GM21381 (cell line): Measurements from ENCODE around the gene MBOAT2.

ENCODE experiments used
- ATAC-seq: cut with Tn5 transposase; IDR thresholded peaks from one replicate; pipeline ENCODE4 v1.9.1; 2021; ENCODE audit warnings: mild to moderate bottlenecking, moderate library complexity; ENCODE audit not compliant: unreplicated experiment

The MBOAT2 gene

DNA sequence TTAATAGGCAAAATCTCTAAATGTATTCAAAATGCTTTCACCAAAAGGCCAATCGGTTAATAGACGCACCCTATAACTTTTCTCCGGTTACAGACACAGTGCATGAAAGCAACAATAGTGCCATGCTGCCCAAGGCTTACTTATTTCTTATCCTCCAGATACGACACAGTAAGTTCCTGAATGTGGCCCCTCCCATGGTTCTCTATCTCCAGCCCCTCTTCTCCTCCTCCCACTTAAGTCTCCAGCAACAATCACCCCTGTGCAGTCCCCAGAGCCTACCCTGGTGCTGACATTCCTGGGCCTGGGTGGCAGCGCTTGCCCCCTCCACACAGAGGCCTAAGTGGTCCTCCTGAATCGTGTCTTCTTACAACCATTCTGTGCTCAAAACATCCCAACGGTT, 169.6 kb downstream of the MBOAT2 start:
- no peak for ATAC-seq

DNA sequence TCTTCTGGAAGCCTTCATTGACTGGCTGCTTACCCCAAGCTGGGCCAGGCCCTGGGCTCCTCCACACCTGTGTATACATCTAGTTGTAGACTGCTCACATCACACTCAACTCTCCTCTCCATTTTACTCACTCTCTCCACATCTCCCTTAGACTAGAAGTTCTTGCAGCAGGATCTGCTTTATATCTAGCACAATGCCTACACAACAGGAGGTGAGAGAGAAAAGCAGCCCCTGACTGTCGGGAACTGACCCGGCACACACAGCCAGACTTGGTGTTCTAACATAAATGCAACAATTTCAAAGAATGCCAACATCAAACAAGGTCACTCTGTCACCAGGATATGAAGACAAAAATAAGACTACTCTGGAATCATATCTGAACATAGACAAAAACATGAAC, 172.0 kb downstream of the MBOAT2 start:
- ATAC-seq = no peak

DNA sequence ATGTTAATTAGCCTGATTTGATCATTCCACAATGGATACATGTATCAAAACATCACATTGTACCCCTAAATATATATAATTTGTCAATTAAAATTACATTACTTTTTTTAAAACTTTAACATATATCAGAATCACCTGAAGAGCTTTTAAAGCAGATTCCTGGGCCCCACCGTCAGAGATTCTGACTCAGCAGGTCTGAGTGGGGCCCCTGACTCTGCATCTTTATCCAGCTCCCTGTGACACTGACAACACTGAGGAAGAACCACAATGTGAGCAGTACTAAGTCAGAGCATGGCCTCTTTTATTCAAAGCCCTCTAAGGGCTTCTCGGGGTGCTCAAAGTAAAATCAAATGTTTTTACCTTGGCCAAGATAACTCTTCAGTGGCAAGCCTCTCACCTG, 175.8 kb downstream of the MBOAT2 start:
- ATAC-seq = no peak

DNA sequence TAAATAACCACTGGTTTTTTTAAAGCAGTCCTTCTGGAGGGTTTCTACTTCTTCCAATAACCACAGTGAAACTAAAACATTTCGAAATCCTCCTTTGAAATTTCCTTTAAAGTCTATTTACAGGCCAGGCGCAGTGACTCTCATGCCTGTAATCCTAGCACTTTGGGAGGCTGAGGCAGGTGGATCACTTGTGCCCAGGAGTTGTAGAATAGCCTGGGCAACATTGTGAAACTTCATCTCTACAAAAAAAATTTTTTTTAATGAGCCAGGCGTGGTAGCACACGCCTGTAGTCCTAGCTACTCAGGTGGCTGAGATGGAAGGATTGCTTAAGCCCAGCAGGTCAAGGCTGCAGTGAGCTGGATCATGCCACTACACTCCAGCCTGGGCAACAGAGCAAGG, 181.3 kb downstream of the MBOAT2 start:
- no peak for ATAC-seq

DNA sequence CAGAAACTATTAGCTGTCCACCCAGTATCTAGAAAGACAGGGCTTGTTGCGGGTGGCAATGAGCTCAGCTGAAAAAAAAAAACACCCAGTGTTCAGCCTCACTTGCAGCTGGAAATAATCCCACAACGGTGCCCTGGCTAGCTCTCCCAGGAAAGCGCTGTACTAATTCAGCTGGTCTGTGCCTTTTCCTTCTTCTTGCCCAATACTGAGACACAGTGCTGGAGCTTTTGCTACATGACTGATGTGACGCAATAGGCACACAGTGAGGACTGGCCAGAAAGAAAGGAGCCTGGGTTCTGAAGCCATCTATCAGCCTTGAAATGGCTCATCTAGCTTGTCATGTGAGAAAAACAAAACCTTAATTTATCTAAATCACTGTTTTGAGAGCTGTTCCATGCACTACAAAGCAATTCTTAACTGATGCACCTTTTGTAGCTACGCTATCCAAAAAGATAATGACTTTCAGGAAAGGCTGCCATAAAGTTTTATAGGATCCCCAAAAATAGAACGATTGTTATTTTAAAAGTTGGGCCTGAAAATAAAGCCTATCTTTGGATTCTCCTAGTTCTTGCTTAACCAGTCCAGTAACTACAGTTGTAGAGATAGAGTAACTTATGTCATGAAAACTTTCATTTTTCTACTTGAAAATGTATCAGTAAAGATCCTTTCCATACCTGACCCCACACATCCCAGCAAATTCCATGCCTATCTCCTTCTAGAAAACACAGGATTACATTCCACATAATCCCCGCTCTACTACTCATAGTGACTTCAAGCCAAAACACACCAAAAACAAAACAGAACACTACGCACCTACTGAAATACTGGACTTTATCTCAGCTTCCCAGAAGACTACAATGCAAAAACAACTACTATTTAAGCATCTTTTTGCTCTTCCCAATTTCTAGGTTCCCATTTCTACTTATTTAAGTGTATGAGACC, 181.9 kb downstream of the MBOAT2 start:
- no peak for ATAC-seq

DNA sequence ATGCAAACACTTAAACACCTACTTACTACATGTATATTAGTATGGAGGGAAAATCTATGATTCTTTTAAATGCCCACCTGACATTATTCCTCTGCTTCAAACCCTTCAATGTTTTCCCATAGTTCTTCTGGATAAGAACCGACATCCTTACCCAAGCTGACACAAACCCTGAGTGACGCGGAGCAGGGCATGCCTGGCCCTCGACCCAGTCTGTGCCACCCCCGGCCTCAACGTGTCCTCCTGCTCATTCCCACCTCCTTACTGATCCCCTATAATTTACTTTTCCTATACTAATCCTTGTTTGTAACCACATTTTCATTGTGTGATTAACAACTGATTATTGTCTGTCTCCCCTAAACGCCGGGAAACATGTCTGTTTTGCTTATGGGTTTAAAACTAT, 183.5 kb downstream of the MBOAT2 start:
- ATAC-seq = no peak

DNA sequence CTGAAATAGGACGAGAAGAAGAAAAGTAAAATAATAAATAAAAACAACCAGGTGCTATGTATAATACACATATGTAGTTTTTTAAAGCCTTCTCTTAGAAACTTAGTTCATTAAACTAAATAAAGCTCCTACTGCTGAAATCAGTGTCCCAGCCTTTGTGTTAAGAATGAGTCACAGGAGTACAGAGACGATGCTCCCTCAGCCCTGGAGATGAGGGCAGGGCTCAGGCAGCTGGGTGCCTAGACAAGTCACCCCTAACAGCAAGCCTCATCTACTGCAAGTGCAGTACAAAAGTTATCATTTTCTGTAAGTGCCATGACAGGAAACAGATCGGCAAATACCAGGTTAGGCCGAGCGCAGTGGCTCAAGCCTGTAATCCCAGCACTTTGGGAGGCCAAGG, 184.3 kb downstream of the MBOAT2 start:
- no peak for ATAC-seq

DNA sequence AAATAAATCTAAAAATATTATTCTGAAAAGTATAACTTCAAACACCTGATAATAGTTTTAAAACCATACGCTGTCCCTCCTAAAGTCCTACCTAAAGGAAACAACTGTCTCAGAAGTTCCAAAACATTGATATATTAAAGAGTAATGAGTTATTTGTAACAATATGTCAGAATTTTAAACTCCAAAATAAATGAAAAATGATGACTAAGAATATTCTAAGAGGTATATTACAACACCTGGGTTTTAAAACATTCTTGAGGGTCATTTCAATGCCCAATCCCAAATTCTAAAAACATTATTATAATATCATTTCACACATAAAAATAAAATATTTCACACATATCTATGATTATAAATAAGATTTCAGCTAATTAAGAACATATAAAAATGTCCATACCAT, 186.3 kb downstream of the MBOAT2 start:
- ATAC-seq = no peak

DNA sequence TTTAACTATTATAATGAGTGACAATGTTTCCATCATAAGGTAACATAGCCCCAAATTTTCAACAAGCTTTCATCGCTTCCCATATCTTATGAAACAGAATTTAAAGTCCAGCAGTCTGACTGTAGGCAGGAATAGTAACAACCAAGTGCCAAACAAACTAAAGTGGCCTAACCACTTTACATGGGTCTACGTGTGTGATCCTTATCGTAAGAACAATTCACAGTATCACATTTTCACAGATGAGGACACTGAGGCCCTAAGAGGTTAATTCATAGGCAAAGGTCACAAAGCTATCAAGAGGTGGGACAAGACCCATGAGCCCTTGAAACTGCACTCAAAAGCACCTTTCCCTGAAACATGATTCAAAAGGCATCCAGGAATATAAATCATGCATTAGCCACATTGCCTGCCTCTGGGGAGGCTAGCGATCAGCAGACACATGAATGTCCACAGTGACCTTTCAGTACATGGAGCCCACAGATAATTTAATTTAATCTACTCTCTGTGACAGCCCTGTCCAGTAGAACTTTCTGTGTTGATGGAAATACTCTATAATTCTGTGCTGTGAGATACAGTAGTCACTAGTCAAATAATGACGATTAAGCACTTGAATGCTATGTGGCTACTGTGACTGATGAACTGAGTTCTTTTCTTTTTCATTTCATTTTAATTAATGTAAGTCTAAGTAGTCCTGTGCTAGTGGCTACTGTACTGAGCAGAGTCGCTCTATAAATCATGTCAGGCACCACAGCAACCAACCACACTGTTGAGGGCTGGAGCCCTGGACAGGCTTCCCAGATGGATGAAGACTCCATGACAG, 196.4 kb downstream of the MBOAT2 start:
- no peak for ATAC-seq

DNA sequence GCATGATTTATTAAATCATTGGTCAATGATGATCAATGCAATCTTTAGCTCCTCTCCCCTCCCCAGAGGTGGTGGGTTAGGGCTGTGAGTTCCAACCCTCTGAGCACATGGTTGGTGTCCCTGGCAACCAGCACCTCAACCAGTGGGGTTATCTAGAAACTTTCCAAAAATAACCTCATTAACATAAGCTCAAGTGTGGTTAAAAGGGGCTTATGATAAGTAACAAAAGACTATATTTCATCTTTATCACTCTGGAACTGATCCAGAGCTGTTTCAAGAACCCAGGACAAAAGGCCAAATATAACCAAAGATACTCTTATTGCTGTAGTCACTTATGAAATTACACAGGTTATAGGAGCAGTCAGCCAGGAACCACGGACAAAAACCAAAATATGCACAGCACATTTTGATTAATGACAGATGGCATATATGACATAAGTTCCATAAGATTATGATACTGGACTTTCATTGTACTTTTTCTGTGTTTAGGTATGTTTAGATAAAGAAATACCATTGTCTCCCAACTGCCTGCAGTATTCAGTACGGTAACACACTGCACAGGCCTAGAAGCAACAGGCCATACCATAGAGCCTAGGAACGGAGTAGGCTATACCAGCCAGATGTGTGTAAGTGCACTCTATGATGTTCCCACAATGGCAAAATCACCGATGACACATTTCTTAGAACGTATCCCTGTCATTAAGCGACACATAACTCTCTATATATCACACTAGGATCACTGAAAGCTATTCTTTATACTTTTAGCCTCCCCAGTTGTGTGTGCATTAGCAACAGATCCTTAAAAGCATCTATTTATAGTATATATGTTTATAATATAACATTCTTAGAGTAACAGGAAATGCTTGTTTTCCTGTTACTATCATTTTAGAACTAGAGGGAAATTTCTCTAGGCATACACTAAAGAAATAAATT, 197.9 kb downstream of the MBOAT2 start:
- no peak for ATAC-seq

DNA sequence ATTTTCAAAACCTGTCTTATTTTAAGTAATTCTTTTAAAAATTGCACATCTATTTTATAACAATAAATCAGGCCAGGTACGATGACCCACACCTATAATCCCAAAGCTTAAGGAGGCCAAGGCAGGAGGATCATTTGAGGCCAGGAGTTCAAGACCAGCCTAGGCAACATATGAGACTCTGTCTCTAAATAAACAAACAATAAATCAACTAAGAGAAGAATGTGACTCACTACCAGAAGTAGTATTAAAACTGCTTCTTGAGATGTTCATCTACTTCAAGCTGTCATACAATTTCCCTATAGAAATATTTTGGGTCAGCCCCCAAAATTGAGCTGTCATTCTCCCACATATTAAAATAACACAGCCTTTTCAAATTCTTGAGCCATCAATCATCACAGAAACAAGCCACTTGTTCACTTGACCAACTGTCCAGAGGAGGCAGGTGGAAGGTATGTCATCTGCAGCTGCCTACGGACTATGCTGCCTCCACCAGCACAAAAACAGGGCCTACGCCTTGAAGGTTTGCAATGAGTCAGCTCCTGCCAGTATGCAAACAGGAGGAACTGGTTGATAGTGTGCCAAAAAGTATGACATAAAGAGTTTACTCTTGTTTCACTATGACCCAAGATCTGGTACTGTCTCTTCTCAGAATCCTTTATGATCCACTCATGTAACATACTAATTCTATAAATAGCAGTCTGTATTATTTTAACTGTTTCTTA, 199.7 kb downstream of the MBOAT2 start:
- peak; percentile 97 for ATAC-seq

DNA sequence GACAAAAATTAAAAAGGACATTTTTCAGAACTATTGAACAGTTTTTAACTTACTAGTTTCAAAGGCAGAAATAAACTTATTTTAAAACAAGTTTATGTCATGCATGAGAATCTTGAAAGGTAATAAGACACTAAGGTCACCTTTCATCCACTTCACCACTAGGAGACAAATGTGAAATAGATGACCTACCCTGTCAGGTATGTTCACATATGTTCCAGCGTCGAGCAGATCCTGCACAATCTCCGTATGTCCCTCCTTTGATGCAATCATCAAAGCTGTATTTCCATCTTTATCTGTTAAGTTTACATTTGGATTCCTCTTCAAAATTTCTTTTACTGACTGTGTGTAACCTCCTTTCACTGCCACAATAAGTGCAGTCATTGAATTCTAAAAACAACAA, 200.7 kb downstream of the MBOAT2 start:
- ATAC-seq = no peak
